SIG-M5 treated with dmso at 0.1 percent for 504 hours (cell line): ENCODE measurements around the gene APOL2.
"Not testable (repeated sequence)": the region's sequence is repeated elsewhere in the genome, so short reads cannot be mapped to it uniquely, and the experiment has no call there.

Source experiments
- DNase-seq: peaks from one replicate; lab custom pipeline; 2025; ENCODE audit not compliant: unreplicated experiment; lab: John Stamatoyannopoulos, UW

Gene APOL2

DNA sequence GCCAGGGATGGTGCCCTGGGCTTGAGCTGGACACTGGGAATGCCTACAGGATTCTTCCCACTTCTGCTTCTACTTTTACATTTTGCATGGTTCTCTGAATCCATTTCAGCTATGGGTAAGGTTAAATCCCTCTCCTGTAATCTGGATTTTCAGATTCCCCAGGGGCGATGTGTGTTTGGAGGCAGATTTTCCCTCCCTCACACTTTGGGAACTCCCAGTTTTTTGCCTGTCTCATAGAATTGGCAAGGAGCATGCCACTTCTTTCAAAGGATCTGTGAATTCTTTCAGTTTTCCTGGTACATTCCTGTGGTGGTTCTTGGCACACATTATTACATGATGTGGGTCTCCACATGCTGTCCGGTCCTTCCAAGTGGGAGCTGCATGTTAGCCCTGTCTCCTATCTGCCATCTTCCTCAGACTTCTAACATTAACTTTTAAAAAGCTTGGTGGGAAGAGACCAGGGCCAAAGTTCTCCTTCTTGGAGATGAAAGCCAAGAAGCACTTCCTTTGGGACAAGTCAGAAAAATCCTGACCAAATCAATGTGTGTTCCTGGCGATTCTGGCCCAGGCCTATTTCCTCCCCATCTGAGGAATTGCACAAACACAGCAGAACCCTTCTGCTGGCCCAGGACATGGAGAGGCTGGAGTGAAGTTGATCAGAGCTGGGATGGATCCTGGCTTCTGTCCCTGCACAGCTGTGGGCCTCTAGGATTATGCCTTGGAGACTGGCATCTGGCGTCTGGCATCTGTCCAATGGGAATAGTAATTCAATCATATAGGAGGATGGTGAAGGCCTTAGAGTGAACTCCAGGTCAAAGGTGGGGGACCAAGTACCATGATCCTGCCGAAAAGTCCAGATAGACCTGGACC, 5.4 kb upstream of the APOL2 start:
- DNase-seq, result no peak

DNA sequence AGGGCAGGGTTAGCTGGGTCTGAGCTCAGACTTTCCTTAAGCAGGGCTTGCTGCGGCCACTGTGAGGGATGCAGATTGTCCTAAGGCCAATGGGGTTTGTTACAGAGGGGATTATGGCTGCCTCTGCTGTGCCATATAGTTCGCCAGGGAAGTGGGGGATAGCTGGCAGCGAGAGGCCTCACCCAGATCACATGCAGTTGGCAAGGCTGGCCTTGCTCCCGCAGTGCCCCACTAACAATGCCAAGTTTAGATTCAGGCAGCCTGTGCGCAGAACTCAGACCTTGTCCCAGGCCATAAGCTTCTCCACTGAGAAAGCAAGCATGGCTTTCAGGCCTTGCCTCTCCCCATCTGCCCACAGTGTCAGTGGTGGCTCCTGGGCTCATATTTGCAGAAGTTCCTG, 4.7 kb upstream of the APOL2 start:
- no peak for DNase-seq

DNA sequence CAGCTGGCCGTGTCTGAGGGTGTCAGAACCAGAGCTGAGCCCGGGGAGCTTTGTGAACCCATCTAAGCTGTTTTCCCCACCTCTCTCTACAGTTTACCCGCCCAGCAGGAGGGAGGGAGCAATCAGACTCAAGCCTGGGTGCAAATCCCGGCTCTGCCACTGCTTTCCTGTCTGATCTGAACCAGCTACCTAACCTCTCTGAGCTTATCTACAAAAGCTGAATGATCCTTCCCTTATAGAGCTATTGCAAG, 252 bp downstream of the APOL2 start:
- DNase-seq, result no peak

DNA sequence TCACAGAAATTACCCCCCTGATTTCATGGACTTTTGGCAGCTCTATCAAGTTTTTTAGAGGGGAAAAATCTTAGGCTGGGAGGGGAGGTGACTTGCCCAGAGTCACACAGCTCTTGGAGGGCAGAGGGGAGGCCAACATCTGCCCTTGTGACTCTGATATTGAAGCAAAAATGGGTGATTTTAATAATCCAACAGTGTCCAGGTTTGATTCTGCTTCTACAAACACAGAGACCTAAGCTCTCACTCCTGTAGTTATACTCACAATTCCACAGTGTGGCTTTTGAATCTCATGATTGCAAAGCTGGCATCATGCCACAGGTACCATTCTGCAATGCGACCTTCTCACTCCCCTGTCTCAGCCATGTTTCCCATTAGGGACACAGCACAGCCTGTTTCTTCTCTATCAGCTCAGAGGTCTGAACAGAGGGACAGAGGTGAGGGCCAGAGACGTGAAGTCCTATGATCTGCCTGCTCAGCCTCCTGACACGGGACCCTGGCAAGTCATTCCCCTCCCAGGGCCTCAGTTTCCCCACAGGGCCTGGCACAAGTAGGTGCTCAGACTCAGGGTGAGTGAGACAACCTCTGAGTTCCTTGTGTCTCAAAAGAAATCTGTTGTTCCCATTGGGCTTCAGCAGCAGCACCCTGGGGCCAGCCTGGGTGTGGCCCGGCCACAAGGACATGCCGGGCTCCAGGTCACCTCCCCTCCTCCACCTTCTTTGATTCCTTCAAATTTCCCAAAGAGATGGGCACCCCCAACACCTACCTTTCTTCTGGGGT, 766 bp downstream of the APOL2 start:
- no peak for DNase-seq

DNA sequence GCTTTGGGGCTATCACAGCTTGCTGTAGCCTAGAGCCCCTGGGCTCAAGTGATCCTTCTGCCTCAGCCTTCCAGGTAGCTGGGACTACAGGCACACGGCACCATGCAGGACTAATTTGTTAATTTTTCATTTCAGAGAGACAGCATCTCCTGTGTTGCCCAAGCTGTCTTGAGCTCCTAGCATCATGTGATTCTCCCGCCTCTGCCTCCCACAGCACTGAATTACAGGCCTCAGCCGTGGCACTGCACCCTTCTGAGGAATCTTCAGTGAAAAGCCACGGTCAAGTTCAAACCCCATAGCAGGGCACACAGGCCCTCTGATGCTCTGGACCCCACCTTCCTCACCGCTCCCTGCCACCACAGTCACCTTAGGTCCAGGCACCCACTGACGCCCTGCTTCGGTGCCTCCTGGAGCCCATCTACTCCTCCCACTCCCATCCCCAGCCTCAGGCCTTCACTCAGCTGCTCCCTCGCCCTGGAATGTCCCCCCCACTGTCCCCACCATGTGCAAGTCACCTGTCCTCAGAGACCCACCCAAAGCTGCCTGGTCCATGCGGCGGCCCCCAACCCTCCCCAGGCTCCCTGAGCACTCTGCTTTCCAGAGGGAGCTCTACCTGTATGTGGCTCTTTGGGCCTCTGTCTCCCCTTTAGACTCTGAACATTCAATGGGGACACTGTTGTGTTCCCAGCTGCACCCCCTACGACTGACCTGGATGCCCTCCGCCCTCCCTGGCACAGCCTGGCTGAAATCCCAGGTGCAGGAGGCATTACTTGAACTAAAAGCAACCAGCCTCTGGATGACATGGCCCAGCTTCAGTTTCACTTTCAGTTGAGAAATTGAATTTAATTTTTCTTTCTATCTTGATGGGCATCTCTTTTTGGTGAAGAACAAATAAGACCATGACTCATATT, 1.6 kb downstream of the APOL2 start:
- no peak for DNase-seq

DNA sequence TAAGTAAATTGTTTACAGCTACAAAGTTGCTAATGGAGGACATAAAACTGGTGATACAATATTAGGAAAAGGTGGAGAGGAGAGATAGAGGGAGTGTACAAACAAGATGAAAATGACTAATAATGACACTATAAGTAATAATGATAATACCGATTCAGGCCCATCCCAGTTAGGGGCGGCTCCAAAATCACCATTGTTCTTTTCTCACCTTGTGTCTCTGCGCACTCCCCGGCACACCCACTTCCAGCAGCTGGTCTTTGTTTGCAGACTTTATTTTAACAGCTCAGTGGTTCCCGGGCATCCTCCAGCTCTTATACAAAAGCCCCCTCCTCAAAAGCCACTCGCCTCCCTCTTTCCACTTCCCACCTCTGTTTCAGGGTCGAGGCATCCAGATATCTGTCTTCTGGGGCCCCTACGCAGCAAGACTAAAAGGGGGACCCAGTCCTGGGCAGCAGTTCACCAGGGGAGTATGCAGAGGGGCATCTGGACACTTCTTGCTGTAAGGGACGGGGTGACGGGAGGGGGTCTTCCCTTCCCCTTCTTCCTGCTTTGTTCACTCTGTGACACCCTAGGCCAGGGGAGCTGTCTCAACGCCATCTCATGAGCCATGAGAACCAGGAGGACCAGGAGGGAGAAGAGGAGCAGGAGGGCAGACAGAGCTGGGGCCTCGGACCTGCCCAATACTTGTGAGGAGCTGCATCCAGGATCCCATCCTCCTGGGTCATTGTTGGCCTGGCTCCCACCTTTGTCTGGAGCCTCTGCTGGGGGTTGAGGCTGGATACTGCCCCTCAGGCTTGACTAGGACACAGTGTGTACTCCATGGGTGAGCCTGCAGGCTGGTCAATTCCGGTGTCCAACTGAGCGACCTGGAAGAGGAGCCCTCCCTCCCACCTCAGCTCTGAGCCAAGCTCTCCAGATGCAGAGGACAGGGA, 2.7 kb downstream of the APOL2 start:
- no peak for DNase-seq

DNA sequence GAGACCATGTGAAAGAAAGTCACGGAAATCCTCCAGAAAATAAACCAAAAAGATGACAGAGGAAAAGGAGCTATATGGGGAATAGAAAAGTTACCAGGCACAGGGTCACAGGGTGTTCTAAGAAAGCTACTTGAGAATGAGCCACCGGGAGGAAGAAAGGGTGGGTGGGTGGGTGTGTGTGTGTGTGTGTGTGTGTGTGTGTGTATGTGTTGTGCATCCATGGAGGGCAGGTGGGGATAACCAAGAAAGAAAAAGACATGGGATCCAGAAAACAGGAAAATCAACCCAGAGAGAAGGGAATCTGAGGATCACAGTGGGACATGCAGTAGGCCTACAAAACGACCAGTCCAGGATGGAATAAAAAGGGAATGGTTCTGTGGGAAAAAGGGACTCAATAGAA, 3.7 kb downstream of the APOL2 start:
- DNase-seq, result no peak

DNA sequence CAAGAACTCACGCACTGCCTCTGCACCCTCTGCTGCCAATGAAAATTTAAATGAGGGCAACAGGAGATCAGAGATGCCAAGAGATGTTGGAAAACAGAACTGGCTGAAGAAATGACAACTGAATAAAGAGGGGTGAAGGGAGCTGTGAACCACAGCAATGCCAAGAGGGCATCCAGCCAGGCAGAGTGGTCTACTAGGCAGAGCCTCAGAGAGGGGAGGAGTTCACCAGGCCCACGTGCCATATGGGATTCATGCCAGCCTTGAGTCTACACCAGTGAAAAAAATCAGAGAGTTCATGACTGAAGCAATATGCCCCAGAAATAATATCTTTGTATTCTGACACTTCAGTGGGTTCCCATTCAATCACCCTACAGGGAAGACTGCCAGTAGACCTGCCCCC, 4.4 kb downstream of the APOL2 start:
- no peak for DNase-seq

DNA sequence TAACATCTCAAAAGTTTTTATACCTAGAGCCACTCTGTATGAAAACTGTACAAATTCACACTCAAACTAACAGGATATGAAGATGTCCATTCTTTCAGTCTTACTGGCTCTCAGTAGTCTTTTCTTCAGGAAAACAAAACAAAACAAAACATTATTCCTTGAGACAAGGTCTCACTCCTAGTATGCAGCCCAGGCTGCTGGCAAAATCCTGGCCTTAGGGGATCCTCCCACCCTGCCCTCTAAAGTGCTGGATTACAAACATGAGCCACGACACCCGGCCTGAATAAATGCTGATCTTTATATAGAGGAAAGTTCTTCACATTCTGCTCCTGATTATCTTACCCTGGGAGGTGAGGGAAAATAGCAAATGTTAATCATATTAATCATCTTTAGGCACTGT, 5.1 kb downstream of the APOL2 start:
- DNase-seq, result no peak

DNA sequence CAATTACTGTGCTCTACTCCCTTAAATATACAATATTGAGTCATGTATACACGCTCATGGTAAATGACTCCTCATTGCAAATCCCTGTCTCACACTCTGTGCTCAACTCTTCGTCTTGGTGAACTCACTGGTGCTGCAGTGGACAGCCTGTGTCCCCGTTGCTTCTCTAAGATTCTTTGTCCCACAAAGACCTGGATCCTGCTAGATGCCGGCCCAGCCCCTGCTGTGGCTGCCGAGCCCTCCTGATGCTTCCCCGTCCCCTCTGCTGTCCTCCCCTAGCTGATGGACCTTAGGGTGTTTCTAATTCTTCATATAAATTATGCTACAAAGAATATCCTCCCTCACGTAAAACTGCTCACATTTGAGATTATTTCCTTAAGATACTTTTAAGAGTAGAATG, 5.5 kb downstream of the APOL2 start:
- DNase-seq, result no peak

DNA sequence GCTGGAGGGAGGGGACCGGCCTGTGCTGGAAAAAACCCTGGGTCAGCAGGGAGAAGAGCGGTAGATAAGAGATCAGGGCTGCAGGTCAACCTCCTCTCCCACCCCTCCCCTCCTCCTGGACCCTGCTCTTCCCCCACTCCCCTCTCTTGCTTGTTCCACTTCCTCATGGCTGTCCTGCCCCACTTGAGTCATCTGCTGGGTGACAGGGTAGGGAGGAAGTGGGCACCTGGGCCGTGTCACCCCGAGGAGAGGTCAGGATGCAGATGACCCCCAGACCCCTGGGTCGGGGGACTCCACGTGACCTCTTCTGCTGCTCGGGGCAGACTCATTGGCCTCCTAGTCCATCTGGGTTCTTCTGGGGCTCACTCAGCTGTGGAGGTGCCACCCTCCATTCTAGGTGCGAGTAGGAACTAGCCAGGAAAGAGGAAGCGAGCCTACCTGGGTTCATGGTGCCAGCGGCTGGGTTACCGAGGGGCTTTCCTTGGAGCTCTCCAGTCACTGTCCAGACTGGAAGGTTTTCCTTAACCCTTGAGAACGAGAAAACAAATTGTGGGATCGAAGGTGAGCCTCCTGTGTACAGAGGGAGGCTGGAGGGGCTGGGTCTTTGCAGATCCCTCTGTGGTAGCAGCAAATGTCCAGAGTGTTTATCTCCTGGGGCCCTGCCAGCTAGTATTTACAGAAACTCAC, 6.5 kb downstream of the APOL2 start:
- DNase-seq, result no peak

DNA sequence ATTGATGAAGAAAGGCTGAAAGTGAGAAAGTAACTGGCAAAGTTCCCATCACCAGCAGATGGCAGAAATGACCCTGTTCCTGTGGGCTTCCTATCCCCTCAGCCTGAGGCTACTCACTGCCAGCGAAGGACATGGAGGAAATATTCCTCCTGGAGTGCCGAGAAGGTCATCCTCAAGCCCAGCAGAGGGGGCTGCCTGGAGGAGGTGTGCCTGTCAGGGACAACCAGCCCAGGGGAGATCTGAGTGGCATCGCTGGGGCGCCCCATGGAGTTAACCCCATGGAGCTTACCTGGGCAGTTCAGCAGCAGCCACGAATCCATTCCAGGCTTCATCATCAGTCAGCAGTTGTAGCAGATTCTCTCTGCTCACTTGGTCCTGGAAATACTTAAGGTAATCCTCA, 8.3 kb downstream of the APOL2 start:
- not testable (repeated sequence) for DNase-seq

DNA sequence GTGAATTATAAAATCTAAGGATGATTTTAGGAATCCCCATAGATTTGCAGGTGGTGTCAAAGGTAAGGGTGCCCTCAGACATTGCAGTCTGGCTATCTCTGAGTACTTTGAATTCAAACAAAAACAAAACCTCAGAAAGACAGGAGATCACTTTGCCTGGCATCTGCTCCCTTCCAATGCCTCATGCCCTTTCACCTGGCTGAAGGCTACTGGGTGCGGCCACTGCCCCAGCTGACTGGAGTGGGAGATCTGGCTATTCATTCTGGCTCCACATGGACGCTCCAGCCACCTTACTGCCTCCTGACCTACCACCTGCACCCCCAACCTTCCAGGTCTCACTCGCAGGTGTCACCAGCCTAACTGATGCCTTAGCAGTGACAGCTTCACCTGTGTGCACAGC, 9.7 kb downstream of the APOL2 start:
- not testable (repeated sequence) for DNase-seq

DNA sequence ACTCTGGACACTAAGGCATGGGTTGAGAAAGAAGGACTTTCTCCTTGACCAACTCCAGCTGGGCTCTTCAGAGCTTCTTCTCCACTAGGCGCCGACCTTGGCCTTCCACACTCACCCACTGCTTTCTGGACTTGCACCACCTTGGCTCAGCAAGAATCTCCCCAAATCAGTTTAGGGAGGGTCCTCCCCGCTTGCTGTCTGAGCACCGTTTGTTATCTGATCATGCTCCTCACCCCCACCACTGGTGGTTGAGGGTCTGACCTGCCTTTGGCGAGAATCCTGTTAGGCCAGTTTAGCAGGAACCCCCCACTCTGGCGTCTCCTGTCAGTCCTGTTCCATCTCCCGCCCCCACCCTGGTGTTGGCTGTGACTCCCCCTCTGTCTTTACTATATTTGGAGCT, 10.4 kb downstream of the APOL2 start:
- no peak for DNase-seq

DNA sequence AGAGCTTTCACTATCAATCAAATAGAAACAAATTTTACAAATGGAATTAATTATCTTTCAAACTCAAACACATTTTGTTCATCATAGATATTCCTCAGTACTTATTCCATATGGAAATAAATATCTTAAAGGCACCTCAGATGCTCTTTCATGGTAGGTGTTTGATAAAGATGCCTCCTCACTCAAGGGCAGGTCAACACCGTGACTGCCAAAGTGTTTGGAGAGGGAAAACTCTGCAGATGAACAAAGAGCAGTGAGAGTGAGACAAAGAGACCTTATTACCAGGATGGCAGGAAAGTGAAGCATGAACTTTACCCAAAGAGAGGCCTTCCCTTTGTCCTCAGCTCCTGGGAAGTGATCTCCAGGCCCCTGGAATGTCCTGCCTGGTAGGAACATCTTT, 11.0 kb downstream of the APOL2 start:
- not testable (repeated sequence) for DNase-seq

DNA sequence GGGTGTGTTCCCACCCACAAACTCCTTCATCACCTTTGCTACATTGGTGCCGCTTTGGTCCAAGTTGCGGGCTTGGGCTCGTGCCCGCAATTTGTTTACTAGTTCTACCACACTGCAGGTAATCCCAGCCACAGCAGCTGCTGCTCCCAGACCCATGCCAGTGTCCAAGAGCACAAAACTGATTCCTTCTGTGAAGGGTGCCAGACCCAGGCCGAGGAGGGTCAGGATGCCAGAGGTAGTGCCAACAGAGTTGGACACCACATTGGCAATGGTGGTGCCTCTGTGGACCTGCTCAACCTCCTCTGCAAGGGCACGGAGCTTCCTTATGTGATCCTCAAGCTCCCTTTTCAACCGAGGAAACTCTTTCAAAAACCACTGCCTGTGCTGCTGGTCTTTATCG, 11.5 kb downstream of the APOL2 start:
- DNase-seq, result no peak

DNA sequence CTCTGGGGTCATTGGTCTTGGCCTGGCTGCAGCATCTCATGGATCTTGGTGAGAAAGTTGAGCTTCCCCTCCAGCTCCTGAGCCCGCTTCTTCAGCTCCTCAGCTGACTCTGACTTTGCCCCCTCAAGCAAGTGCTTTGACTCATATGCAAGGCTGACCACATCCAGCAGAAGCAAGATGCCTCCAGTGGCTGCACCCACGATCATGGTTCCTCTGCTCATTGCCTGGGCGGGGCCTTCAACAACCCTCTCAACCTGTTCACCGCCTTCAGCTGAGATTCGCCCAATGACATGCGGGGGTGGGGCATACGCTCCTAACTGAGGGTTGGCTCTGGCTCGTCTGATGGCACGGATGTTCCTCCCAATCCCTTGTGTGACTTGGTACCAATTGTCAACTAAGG, 11.9 kb downstream of the APOL2 start:
- no peak for DNase-seq

DNA sequence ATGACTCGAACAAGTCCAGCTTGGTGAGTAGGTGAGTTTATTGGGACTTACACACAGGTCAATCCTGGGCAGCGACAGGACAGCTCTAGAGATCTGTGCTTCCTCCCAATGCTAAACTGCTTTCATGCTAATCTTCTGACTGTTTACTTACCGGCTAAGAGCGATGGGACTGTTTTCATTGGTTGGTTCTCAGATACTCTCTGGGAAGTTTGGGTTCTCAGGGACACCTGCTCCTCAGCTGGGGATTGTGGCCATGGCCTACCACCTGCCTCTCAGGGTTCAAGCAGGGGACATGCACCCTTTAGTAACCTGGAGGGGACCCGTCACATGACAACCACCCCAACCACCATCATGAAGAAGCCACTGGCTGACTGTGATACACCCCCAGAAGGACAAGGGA, 13.1 kb downstream of the APOL2 start:
- DNase-seq, result no peak

DNA sequence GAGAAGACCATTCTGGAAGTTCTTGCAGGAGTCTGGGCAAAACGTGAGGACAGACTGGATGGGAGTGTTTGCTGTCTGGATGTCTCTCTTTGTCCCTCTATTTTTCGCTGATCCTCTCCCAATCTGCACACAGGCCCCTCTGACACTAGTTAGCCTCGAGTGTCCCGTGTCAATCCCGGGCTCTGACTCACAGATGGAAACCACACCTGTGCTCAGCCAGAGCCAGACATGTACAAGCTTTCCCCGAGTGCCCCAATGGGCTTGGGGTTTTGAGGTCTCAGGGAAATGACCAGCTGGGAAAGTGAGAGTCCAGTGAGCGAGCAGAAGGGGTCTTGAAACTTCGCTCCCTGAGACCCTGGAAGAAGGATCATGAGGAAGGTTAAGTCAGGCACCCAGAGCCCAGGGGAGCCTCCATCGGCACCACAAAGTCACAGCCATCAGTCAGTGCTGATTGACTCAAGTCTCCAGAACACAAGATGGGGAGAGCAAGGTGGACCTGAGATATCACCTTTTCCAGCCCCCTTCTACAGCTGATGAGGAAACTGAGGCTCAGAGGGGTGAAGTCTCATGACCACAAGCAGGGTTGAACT, 13.9 kb downstream of the APOL2 start:
- no peak for DNase-seq

DNA sequence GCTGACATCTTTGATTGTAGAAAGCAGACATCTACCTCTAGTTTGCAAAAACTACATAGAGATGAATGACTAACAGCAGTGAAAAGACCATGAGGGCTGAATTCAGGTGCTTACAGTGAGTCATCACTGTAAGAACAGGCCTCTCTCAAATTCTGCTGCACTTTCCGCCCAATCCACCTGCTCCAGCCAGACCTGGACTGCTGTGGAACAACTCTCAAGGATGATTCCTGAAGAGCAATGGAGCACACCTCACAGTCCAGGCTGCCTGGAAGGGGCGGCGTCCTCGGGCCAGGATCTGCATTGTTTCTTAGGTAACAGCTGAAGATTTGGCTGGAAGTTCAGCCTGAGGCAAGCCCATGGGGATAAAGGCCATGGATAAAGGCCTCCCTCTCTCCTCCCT, 15.1 kb downstream of the APOL2 start:
- DNase-seq, result no peak
